NCI-H2029 treated with DMSO at 0.1 percent for 48 hours (cell line): ENCODE measurements around the gene KLHL26.

Experiments
- DNase-seq: peaks from one replicate; lab custom pipeline; 2025; lab: John Stamatoyannopoulos, UW

Gene KLHL26

DNA sequence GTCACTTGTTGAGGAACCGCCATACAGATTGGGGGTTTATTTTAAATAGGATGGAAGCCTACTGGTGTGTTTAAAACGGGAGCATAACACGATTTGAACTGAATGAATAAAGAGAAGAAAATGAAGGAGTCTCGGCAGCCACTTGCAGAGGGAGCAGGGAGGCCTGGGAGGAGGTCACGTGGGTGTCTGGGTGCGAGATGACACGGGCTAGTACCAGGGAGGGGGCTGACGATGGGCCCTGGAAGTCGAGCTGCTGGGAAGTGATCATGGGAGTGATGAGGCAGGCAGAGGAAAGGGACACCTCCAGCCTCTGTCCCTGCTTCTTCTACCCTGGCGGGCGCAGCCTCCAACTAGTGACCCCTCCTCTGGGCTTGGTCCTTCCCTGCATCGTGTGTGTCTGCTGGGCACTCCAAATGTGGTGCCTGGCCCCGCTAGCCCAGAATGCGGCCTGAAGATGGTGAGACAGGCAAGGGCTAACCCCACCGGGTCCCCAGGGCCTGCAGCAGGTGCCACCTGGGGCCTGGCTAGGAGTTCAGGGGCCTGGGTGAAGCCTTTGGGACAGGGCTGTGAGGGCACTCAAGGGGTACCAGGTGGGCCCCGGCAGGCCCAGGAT is 82.1 kb downstream of the KLHL26 start:
- no peak for DNase-seq

- no peak for DNase-seq
Measured at GRCh38 chr19:18719541-18719940, 82.7 kb downstream of the KLHL26 start.
